Measurements from ENCODE around the gene BCL2L13.

DNA sequence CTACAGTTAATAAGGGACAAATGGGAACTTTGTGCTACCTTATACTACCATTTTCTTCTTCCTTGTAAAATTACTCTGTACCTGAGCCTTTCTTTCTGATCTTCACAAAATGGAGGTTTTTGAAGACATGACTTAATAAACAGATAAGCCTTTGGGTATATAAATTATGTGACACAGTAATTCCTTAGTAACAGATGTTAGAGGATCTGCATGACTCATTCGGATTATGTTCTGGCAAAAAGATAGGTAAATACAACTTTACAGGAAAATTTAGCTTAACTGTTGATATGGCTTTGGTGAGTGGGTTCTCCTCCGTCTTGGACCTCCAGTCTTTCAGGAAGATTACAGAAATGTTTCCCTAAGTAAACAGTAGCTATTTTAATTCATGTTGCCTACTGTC, 73.9 kb downstream of the BCL2L13 start:
- no peak for TF ChIP-seq CTCF (conservative IDR thresholded peaks at IDR 0.05 in 1 of 2, IDR thresholded peaks at IDR 0.05 in 1 of 2; ENCODE audit: extremely low read depth in 1 of 2, insufficient read depth in 1 of 2, low read depth in 1 of 2, low read length in 2 of 2)
- no peak for TF ChIP-seq EZH2 (IDR thresholded peaks at IDR 0.05; ENCODE audit: borderline replicate concordance, low read length)
